Aorta (tissue), 5 donors: ENCODE data around the gene ATP6V1A. TPM values are rescaled to one million over a fixed set of nuclear protein-coding genes. Genes with fewer than 3 reads are reported as not detected.
"Not testable (repeated sequence)": the region's sequence is repeated elsewhere in the genome, so short reads cannot be mapped to it uniquely, and the experiment has no call there.

Source experiments
- ATAC-seq: fragments of 200-7000 bp; cut with Tn5 transposase; one replicate; pipeline ENCODE4 v1.9.1; 2022; ENCODE audit warnings: moderate library complexity; ENCODE audit not compliant: low FRiP score
- DNase-seq, 2 donors: peaks; one replicate each; pipeline ENCODE4 v3.0.0-alpha.2; 2020
- H3K27ac ChIP-seq, 2 donors: one replicate each; pipeline ENCODE4 v1.5.1; 2013; ENCODE audit warnings: low read length in 2 of 2, mild to moderate bottlenecking in 2 of 2, moderate library complexity in 2 of 2, control low read depth in 1 of 2, inconsistent platforms in 1 of 2, low read depth in 1 of 2
- H3K27me3 ChIP-seq, 2 donors: one replicate each; pipeline ENCODE4 v1.6.1; 2013; ENCODE audit warnings: control low read depth in 1 of 2, low read length in 1 of 2, mild to moderate bottlenecking in 1 of 2, moderate library complexity in 1 of 2; ENCODE audit not compliant: insufficient read depth in 2 of 2, control insufficient read depth in 1 of 2
- H3K36me3 ChIP-seq, 2 donors: one replicate each; pipeline ENCODE4 v1.6.1; 2013; ENCODE audit warnings: control low read depth in 1 of 2, low read length in 1 of 2, mild to moderate bottlenecking in 1 of 2; ENCODE audit not compliant: insufficient read depth in 2 of 2, control insufficient read depth in 1 of 2
- H3K4me1 ChIP-seq, 2 donors: one replicate each; pipeline ENCODE4 v1.6.1; 2013; ENCODE audit warnings: low read length in 2 of 2, control low read depth in 1 of 2, mild to moderate bottlenecking in 1 of 2, moderate library complexity in 1 of 2; ENCODE audit not compliant: insufficient read depth in 2 of 2, control insufficient read depth in 1 of 2
- H3K4me3 ChIP-seq, 2 donors: one replicate each; pipeline ENCODE4 v1.5.1; 2013; ENCODE audit warnings: low read length in 2 of 2, control low read depth in 1 of 2, mild to moderate bottlenecking in 1 of 2
- H3K9me3 ChIP-seq: one replicate; pipeline ENCODE4 v1.6.1; 2013; ENCODE audit warnings: mild to moderate bottlenecking, low read length; ENCODE audit not compliant: control insufficient read depth
- WGBS, 2 donors: extraction: QIAGEN DNeasy Blood & Tissue Kit; methylation state at CpG; one replicate each; pipeline ENCODE4 v1.1.7; 2013; 5-methylcytosine and 5-hydroxymethylcytosine counted together
- intact Hi-C, 2 donors: fragments of 100-400 bp; cut with DNase I; formaldehyde crosslinking; loops; one replicate each; pipeline versions ENCODE4 v1.14.2 to v1.15.0; 2022
- polyA plus RNA-seq, 2 donors: library from polyadenylated mRNA; stranded (reverse); fragments of 200-250 nt; gene quantifications; one replicate each; pipeline ENCODE4 v1.2.3, GENCODE V29; 2013
- total RNA-seq, 2 donors: library from RNA; stranded (reverse); fragmentation: NEBNext Ultra II Directional; extraction: Animal tissue kit (Norgen Biotek cat#: 25700); gene quantifications; one replicate each; pipeline ENCODE4 v1.2.1, GENCODE V29; 2021
- donor health status: healthy with polysubstance abuse.
- donor health status: Bipolar disorder and iron deficiency.
- donor health status: DM: no; HTN: no; CAD: no.
- donor health status: DM: no; HTN: no; CAD: no.
- donor health status: DM: yes; HTN: yes; CAD: no.

ATP6V1A gene
- total and polyA plus RNA-seq, 4 donors: 8.5 to 42.7 (median 25.2) TPM

DNA sequence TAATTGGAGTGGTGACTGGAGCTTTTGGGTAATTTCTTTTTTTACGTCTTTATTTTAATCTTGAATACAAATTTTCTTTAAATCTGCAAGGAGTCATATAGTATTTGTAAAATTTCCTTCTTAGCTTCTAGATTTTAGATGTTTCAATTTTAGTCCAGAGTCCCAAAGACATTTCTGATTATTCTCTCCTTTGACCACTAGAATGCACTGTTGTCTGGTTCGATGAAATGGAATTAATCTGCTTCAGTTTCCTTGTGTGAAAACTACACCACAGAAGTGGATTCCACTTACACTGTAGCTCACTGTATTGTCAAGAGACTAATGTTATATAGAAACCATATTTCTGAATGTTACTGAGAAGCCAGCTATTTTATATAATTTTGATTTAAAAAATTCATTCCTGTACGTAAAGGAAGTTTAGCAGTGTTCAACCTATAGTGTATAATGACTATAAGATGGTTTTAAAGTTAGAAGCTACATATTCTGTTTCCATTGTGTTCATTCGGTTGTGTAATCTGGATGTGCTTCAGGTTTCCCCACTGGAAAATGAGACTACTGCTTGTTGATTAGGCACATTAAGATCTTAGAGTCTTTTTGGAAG is 97.9 kb downstream of the ATP6V1A start:
- no peak for ATAC-seq
- H3K4me1 ChIP-seq: peaks cover 0 to 3% of the 10 kb centered on the region in 2 donors
- intact Hi-C loops: no loop called here
- no peak overlapping the region for H3K4me3 ChIP-seq
- H3K9me3 ChIP-seq: no peaks in the 10 kb centered on the region
- H3K27ac ChIP-seq: no peak overlapping the region
- WGBS, 2 donors: 47 to 49% methylated on average over 4 of the region's 4 CpGs
- H3K27me3 ChIP-seq: no peaks in the 10 kb centered on the region
- no peaks in the 10 kb centered on the region for H3K36me3 ChIP-seq
- no peak for DNase-seq

DNA sequence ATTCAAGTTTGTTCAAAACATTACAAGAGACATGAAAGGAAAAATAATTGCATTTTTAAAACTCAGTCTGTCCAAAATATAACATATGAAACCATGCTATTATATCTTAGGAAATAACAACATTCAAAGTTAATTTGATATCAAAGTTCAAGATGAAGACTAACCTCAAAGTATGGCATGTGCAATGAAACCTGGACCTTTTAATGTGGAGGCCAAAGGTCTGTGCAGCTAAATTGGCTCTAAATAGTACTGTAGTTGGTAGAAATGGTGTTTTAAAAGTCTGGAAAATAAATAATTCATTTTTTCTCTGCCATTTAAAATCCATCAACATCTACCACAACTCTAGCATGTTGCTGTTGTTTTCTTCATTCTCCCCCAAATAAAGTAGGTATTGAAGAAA is 100.4 kb downstream of the ATP6V1A start:
- Histone ChIP-seq H3K27ac (no peak overlapping the region), H3K4me3 (no peak overlapping the region), H3K27me3 (no peaks in the 10 kb centered on the region), H3K9me3 (no peaks in the 10 kb centered on the region), H3K36me3 (no peaks in the 10 kb centered on the region), H3K4me1 (peaks cover 0 to 3% of the 10 kb centered on the region in 2 donors)
- ATAC-seq (no peak), DNase-seq (no peak)
- intact Hi-C loops: no loop called here

GRCh38 chr3:113847664-113848461 is 101.0 kb downstream of the ATP6V1A start:
- Histone ChIP-seq H3K27ac (no peak overlapping the region), H3K27me3 (no peaks in the 10 kb centered on the region), H3K4me3 (no peak overlapping the region), H3K9me3 (no peaks in the 10 kb centered on the region), H3K4me1 (peaks cover 0 to 3% of the 10 kb centered on the region in 2 donors), H3K36me3 (no peaks in the 10 kb centered on the region)
- WGBS, 2 donors: 73 to 82% methylated on average over 2 of the region's 2 CpGs
- no peak for ATAC-seq
- DNase-seq: no peak
- intact Hi-C loops: no loop called here

GRCh38 chr3:113849071-113849470 is 102.2 kb downstream of the ATP6V1A start:
- intact Hi-C loops, H3K4me3 ChIP-seq, H3K27ac ChIP-seq, ATAC-seq, H3K9me3 ChIP-seq, DNase-seq, H3K27me3 ChIP-seq, H3K36me3 ChIP-seq, H3K4me1 ChIP-seq: not testable (repeated sequence)
- WGBS, 2 donors: 97 to 98% methylated on average over 2 to 3 of the region's 3 CpGs

DNA sequence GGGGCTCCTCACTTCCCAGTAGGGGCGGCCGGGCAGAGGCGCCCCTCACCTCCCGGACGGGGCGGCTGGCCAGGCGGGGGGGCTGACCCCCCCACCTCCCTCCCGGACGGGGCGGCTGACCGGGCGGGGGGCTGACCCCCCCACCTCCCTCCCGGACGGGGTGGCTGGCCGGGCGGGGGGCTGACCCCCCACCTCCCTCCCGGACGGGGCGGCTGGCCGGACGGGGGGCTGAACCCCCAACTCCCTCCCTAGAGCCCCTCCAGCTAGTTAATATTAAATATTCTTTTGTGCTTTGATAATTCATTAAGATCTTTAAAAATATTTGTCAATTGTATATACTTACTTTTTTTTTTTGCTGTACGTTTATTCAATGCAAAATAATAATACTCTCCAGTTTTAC is 103.0 kb downstream of the ATP6V1A start:
- H3K9me3 ChIP-seq, H3K27ac ChIP-seq, H3K36me3 ChIP-seq, H3K4me1 ChIP-seq, ATAC-seq, intact Hi-C loops, H3K4me3 ChIP-seq, DNase-seq, H3K27me3 ChIP-seq: not testable (repeated sequence)
- WGBS, 2 donors: 92 to 96% methylated on average over 4 to 22 of the region's 22 CpGs

DNA sequence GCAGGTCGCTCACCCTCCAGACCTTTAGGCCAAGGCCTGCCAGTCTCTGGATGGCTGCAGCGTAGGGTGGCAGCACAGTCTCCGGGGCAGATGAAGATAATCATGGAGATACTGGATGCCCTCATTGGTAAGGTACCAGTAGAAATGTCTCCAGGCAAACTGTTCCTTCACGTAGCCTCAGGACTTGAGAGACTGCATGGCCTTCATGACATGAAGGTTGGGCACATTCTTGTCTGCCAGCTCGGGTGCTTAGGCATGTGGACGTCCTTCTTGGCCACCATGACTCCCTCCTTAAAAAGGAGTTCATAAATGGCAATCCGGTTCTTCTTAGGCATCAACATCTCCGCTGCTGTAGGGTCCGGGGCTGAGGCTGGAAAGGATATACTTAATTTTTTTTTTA is 103.6 kb downstream of the ATP6V1A start:
- ATAC-seq, H3K36me3 ChIP-seq, H3K4me1 ChIP-seq, H3K9me3 ChIP-seq, H3K27me3 ChIP-seq, DNase-seq, H3K4me3 ChIP-seq, H3K27ac ChIP-seq, intact Hi-C loops: not testable (repeated sequence)
- WGBS, 2 donors: 89 to 95% methylated on average over 9 of the region's 9 CpGs

DNA sequence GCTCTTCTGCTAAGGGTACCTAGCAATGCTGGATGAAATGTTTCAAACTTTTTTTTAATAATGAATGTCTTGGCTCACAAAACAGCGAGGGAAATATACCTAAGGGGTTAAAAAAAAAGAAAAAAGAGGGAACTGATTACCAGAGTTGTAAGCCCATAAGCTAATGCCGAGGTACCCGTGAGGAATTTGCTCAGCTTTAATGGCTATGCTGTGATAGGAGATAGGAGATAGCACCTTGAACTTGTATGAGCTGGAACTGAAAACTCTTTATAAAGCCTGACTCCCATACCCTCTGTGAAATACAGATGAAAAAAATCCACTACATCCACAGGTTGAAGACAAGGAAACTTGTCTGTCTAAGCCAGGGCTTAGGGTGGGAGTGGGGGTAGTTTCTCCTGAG is 105.7 kb downstream of the ATP6V1A start:
- H3K4me3 ChIP-seq: no peak overlapping the region
- DNase-seq (no peak), ATAC-seq (no peak)
- no peak overlapping the region for H3K27ac ChIP-seq
- peaks cover 0 to 3% of the 10 kb centered on the region in 2 donors for H3K4me1 ChIP-seq
- intact Hi-C loops: no loop called here
- H3K36me3 ChIP-seq: no peaks in the 10 kb centered on the region
- no peaks in the 10 kb centered on the region for H3K27me3 ChIP-seq
- WGBS, 2 donors: 68 to 69% methylated on average over 3 of the region's 3 CpGs
- no peaks in the 10 kb centered on the region for H3K9me3 ChIP-seq
